HG03060 (cell line): Measurements from ENCODE around the gene LDLRAD2.

Source experiments
- ATAC-seq: cut with Tn5 transposase; IDR thresholded peaks from one replicate; pipeline ENCODE4 v1.9.1; 2021; ENCODE audit warnings: low read depth, moderate number of reproducible peaks; ENCODE audit not compliant: unreplicated experiment

Gene LDLRAD2

DNA sequence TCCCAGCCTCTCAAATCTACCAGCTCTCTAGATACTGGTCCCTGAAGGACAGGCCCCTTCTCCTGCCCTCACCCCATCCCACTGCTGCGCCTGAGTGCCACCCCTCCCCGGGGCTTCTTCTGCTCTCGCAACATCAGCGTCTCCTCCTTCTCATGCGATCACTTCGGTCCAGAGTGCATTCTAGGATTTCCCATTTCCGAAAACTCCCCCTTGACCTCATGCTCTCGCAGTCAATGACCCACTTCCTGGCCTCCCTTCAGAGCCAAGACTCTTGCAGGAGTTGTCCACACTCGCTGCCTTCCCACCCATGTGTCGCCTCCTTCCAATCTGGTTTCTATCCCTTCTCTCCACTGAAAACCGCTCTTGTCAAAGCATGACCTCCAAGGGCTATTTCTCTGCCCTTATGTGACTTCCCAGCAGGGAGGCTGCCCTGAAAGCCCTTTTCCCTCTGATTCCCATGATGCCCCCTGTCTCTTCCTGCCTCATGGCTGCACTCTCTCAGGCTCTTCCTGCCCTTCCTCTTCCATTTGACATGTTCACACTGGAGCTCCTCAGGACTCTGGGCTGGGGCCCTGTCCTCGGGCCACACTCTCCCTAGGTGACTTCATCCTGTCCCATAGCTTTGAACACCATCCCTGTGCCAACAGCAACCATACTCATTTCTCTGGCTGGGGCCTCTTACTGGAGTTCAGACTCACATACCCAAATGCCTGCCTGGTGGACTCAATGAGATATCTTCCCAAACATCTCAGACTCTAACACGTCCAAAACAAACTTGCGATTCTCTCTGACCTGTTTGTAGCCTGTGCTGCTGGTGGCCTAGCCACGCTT is 46.0 kb downstream of the LDLRAD2 start:
- ATAC-seq = no peak

DNA sequence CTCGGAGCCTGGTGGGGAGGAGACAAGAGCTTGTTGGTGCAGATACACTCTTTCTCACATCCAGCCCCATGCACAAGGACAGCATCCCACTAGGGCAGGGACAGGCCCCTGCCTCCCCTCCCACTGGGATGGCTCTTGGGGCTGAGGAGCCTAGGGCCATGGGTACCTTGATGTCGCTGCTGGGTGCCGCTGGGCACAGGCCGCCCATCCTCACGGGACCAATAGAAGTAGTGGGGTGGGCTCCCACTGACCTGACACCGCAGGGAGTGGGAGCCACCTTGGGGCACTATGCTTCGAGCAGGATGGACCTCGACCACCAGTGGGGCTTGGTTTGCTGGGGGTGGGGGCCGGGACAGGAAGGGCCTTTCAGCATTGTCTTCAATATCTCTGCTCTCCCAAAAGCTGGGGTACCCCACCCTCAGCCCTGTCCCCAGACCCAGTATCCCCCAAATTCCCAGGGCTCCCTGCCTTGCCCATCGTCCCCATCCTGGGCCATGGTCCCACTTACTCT is 47.7 kb downstream of the LDLRAD2 start:
- no peak for ATAC-seq

DNA sequence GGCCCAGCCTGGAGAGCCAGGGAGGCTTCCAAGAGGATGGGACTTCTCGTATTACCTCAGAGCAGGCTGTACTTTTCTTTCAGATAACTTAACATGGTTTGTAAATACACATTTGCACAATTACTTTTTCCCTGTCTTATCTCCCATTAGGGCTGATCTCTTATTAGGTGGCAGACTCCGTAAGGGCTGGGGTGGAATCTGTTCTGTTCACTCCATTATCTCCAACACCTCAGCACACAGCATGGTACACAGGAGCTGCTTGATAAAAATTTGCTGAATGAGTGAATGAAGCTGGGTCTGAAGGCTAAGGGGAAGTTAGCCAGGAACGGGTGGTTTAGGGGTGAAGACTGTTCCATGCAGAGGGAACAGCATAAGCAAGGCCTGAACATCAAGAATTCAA is 48.9 kb downstream of the LDLRAD2 start:
- ATAC-seq = no peak

DNA sequence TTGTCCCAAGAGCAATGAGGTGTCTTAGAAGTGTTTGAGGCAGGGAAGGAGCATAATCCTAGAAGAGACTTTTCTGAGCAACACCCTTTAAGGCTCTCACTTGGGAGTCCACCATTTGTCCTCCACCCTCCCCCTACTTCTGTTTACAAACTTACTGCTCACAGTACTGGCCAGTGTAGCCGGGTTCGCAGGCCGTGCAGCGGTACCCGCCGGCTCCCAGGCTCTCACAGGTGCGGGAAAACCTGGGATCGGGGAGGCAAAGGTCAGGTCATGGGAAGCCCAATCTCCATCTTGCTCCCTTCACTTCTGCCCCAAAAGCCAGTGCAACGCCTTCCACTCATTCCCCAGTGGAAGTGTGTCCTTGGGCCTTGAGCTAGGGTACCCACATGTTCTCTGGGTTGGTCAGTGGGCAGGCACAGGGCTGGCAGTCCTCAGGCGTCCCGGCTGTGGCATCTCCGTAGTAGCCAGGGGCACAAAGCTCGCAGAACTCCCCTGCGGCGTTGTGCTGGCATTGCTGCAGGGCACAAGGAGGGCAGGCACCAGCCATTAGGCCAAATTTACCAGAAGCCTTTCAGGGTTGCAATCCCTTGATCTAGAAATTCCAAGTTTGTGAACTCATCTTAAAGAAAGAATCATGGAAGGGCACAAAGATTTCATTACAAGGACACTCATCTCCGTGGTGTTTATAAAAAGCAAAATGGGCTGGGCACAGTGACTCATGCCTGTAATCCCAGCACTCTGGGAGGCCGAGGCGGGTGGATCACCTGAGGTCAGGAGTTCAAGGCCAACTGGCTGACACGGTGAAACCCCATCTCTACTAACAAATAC is 49.8 kb downstream of the LDLRAD2 start:
- ATAC-seq = no peak

DNA sequence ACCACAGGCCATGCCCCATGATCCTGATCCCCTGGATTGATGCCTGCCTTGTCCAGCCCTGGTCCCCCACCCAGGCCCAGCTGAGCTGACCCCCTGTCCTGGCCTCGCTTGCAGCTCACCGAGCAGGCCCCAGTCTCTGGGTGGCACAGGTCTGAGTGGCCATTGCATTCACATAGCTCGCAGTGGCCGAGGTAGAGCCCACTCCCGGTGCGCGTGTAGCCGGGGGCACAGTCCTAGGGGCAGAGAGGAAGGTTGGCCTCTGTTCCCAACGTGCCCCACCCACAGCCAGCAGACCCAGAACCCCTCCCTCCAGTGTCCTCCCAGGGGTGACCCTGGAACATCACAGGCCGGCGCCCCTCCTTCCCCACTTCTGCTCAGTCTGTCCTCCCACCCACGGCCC is 51.9 kb downstream of the LDLRAD2 start:
- no peak for ATAC-seq

DNA sequence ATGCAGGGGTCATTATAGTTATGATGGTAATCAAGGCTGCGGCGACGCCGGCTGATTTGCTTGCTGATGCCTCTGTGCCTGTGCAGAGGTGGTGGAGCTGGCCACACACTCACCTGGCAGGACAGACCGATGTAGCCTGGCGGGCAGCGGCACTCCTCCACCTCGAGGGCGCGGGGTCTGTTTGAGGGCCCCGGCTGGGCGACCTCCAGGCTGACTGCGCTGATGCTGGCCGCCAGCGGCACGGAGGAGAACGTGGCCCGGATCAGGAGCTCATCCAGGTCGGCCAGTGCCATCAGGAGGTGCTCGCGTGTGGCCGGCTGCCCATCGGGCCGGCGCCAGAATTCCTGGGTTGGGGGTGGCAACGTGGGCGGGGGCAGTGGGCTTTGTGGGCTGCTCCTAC is 52.7 kb downstream of the LDLRAD2 start:
- ATAC-seq = no peak

DNA sequence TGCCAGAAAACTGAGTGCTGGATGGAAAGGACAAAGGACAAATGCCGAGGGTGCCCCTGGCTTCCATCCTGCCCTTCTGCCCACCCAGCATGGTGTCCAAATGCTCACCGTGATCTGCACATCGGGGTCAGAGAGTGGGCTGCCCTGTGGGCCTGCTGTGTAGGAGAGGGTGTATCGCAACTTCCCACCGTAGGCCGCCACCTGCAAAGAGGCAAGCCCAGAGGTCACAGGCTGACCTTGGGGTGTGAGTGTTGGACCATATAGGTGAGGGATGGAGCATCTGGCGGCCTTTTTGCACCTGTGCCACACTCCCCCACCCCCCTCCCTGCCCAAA is 53.5 kb downstream of the LDLRAD2 start:
- no peak for ATAC-seq

DNA sequence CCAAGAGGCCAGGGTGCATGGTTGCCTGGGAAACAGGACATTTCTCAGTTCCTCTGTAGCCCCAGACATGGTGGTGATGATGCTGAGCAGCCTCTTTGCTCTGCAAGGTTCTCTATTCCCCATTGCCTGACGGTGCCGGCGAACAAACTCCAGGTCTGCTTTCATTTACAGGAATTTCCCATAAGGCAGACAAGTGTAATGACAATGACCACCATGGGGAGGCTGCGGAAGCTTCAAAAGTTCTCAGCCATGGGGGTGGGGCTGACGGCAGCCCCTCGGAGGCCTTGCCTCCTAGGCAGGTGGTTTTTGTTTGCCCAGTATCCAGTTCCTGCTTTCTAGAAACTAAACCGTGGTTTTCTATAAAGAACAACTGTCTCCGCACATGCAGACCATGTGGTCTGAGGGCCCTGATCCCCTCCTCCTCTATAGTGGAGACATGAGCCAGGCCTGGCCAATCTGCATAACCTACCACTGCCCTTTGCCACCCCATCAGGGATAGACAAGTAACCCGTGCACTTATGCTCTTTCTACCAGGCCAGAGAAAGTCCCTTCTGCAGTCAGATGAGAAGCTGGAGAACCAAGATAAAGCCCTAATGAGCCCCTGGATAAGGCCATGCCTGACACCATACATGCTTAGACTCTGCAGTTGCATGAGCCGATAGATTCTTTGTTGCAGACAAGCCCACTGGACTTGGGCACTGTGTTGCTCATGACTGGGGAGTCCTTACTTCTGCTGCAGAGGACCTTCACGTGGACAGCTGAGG is 54.1 kb downstream of the LDLRAD2 start:
- ATAC-seq = no peak

DNA sequence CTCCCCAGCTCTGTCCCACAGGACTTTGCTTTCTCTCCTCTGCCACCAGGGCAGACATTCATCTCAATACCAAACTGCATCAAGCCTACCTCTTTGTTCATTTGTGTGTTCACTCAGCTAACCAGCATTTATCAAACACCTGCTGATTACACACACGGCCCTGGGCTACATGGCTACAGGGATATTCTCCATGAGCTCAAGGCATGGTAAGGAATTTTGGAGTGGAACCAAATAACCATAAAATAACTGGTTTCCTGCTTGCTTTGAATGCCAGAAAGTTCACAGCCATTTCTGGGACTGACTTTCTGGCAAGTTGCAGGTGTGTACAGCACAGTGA is 54.6 kb downstream of the LDLRAD2 start:
- ATAC-seq = no peak

DNA sequence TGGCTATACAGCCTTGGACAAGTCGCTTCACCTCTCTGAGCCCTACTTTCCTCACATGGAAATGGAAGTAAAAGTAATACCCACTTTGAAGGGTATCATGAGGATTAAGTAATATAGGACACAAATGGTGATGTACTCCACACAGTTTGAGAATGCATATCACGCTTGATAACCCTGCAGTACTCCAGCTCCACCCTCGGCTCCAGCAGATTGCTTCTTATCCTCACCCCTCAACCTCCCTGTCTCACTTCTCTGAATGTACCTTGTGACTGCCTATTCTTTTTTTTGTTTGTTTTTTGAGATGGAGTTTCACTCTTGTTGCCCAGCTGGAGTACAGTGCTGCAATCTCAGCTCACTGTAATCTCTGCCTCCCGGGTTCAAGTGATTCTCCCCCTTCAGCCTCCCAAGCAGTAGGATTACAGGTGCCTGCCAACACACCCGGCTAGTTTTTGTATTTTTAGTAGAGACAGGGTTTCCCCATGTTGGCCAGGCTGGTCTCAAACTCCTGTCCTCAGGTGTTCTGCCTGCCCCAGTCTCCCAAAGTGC is 55.5 kb downstream of the LDLRAD2 start:
- no peak for ATAC-seq

DNA sequence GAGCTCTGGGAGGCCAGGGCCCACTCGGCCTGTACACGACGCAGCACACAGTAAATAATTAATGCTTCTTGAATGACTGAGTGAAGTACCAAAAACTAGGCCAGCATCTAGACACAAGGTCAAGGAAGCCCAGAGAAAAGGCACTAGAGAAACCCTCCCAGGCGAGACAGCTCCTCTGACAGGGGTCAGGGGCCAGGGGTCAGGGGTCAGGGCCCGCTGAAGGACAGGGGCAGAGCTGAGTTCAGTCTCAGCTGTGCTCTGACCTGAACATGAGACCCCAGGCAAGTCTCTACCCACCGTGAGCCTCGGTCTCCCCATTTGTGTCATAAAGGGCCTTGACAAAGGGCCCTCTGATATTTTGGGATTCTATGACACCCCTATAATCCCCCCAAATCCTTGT is 56.4 kb downstream of the LDLRAD2 start:
- no peak for ATAC-seq

DNA sequence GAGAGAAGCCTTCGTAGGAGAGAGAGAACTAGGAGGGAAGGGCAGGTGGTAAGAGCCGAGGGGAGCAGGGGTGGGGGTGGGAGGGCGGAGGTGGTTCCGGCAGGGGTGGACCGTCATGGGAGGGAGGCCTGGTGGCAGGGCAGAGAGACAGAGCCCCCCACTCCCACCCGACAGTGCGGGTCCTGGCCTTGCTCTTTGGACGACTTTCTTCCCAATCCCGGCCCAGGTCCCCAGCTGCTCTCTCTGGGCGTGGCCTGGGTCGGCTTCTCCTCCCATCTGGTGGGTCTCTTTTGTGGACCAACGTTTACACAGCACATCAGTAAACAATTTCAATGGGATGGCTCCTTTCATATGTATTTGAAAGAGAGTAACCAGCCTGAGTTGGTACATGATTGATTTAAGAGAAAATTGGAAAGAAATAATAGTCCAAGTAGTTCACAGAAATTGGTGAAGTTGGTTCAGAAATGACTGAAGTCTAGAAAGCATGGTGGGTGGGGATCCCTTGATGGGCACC is 56.9 kb downstream of the LDLRAD2 start:
- no peak for ATAC-seq

DNA sequence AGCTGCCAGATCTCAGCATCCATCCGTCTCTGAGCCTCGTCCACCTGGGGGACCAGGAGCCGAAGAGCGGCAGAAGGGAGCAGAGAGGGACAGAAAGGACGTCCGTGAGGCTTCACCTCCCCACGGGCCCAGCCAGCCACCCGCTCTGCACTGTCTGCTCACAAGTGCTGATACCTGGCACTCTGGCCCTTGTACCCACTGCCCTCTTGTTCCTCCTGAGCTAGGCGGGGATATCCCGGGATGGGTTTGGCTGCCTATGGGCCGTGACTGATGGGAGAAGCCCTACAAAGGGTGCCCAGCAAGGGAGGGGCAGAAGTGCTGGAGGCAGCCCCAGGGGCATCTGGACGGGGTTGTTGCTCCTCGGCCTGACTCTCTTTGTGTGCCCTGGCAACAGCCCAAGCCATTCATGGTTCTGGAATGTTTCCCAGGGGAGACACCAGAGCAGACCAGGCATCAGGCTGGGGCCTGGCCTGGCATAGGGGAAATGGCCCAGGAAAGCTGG is 57.6 kb downstream of the LDLRAD2 start:
- ATAC-seq = no peak

DNA sequence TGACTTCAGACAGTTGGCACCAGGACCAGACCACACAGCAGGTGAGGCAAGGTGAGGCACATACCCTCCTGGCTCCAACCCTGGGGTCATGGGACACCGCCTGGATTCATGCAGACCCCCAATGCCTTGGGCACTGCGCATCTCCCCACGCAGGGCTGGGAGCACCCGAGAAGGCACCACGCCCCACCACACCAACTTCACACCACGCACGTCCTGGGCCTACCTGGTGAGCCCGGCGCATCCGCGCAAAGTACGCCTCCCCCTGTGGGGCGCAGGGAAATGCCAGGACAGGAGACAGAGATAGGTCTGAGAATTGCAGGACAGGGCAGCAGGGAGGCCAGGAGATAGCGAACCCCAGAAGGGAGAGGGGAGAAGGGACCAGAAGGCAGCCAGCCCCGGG is 58.5 kb downstream of the LDLRAD2 start:
- ATAC-seq = no peak

DNA sequence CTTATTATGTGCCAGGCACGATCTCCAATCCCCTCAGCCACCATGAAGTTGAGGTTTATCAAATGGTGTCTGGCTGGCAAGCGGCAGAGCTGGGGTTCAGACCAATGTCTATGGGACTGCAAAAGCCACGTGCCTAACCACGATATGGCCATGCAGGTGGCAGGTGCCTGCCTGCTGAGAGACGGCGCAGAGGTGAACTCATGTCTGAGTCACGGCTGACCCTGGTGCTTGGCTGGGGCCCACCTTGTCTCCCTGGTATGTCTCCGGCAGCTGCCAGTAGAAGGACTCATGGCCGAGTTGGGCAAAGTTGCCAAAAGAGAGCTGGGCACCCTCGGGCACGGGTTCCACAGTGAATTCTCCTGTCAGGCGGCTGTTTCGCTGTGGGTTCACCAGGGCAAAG is 59.9 kb downstream of the LDLRAD2 start:
- no peak for ATAC-seq

DNA sequence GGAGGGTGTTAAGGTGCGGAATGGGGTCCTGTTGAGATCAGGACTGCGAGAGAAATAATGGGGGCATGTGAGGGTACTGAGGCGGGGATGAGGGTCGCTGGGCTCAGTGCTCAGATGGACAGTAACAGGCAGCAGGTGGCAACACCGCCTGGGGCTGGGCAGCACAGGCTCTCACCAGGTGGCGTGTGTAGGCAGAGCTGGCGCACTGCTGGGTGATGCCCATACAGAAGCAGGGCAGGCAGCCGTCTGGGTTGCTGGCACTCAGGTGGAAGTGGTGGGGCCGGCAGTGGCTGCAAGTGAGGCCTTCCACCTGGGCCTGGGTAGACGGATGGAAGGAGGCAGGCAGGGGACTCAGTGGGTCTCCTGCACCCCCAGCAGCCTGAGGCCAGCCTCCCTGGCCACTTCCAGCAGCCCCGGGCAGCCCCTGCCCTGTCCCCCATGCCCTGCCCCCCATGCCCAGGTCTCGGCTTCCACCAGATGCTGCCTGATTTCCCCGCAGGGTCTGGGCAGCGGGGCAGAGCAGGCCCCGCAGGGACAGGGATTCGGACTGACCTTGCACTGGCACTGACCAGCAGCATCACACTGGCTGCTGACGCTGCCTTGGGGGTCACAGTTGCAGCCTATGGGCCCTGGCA is 60.5 kb downstream of the LDLRAD2 start:
- ATAC-seq = no peak

DNA sequence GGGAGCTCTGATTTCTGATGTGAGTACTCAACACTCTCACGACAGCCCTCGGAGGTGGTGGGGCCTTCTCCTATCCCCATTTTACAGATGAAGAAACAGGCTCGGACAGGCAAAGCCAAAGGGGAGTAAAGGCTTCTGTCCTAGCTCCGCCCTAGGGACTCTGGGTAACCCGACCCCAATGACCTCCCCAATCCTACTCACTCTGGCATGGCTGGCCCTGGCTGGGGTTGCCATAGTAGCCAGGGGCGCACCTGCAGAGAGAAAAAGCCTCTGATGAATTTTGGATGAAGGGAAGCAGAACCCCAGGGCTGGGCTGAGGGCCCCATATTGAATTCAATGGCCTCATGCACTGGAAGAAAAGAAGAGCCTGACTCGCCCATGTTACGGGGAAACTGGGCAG is 61.1 kb downstream of the LDLRAD2 start:
- no peak for ATAC-seq

DNA sequence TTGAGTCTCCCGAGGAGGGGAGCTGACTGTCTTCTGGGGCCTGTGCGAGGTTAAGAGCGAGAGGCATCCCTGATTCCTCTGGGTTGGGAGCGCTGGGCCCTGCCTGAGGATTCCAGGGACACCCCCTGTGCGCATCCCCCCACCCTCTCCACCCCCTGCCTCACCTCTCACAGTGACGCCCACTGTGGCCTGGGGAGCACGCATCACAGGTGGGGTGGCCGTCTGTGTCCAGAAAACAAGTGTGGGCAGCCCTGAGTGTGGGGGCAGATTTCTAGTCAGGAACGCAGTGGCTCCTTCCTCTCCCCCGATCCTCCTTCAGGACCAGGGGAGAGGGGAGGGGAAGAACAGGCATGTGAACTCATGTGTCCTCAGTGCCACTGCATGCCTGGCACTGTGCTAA is 61.7 kb downstream of the LDLRAD2 start:
- ATAC-seq = no peak

DNA sequence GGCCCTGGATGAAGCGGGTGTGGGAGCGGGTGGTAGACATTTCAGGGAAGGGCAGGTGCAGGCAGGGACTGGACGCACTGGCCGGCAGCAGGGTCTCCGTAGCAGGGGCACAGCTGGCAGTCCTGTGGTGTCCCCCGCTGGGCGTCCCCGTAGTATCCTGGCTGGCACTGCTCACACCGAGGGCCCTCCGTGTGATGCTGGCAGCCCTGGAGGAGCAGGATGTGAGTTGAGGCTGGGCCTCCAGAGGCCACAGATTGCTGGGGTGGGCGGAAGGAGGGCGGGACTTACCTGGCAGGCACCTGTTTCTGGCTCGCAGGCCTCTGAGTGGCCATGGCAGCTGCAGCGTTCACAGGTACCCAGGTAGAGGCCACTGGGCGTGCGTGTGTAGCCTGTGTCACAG is 62.3 kb downstream of the LDLRAD2 start:
- no peak for ATAC-seq
